ENCODE data around the gene ADGRD2.

GRCh38 chr9:124414612-124415011, 35.6 kb upstream of the ADGRD2 start:
- TF ChIP-seq CTCF (IDR thresholded peaks at IDR 0.05; ENCODE audit: low read depth, low read length, missing input control) (no peak), TAF1 (conservative IDR thresholded peaks at IDR 0.05) (no peak), HNF4G (IDR thresholded peaks at IDR 0.05) (no peak), YY1 (IDR thresholded peaks at IDR 0.05) (no peak), GABPA (IDR thresholded peaks at IDR 0.05 in 1 of 2, conservative IDR thresholded peaks at IDR 0.05 in 1 of 2) (no peak), RAD21 (IDR thresholded peaks at IDR 0.05) (no peak), FOXA2 (IDR thresholded peaks at IDR 0.05) (no peak), JUND (IDR thresholded peaks at IDR 0.05) (no peak), SP1 (IDR thresholded peaks at IDR 0.05) (no peak)
- TF ChIP-seq, protein P1, sequence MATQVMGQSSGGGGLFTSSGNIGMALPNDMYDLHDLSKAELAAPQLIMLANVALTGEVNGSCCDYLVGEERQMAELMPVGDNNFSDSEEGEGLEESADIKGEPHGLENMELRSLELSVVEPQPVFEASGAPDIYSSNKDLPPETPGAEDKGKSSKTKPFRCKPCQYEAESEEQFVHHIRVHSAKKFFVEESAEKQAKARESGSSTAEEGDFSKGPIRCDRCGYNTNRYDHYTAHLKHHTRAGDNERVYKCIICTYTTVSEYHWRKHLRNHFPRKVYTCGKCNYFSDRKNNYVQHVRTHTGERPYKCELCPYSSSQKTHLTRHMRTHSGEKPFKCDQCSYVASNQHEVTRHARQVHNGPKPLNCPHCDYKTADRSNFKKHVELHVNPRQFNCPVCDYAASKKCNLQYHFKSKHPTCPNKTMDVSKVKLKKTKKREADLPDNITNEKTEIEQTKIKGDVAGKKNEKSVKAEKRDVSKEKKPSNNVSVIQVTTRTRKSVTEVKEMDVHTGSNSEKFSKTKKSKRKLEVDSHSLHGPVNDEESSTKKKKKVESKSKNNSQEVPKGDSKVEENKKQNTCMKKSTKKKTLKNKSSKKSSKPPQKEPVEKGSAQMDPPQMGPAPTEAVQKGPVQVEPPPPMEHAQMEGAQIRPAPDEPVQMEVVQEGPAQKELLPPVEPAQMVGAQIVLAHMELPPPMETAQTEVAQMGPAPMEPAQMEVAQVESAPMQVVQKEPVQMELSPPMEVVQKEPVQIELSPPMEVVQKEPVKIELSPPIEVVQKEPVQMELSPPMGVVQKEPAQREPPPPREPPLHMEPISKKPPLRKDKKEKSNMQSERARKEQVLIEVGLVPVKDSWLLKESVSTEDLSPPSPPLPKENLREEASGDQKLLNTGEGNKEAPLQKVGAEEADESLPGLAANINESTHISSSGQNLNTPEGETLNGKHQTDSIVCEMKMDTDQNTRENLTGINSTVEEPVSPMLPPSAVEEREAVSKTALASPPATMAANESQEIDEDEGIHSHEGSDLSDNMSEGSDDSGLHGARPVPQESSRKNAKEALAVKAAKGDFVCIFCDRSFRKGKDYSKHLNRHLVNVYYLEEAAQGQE (IDR thresholded peaks at IDR 0.05) = no peak
